ENCODE data around the gene POLA1. TPM values are rescaled to one million over a fixed set of nuclear protein-coding genes. Genes with fewer than 3 reads are reported as not detected.

POLA1 gene
- total and polyA plus RNA-seq, 2 of the 4 experiments (the other 2 are of a cell fraction) = 4.0 to 15.1 TPM

DNA sequence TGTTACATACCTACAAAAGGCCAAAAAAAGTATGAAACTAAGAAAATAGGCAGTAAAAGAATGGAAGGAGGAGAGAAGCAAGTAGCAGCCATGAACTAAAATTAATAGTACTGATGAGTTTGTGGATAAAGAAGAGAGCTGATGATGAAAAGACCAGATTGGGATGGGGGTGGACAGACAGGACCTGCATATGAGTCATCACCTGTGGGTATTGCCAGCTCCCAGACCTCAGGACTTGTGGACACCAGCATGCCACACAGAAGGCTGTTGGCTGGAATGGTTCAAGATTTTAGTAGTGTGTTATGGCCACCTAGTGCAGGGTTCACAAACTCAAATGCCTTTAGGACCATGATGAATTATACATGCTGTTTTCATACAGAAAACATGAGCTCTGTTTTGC lies 263.1 kb downstream of the POLA1 start:
- Histone ChIP-seq H2AK5ac (ENCODE audit: low read depth, low read length) (no peak overlapping the region), H2AK9ac (replicated peaks; ENCODE audit: low read depth, low read length, poor library complexity) (no peak overlapping the region), H3K4me1 (ENCODE audit: control insufficient read depth, insufficient read depth, low read length) (no peaks in the 10 kb centered on the region), H3K18ac (ENCODE audit: low read depth, low read length) (no peak overlapping the region), H3K14ac (replicated peaks; ENCODE audit: low read depth, low read length) (no peak overlapping the region), H4K91ac (ENCODE audit: insufficient read depth, low read depth, low read length) (no peak overlapping the region), H3K27me3 (ENCODE audit: control insufficient read depth, insufficient read depth, low read length) (no peaks in the 10 kb centered on the region), H3K4me3 (ENCODE audit: insufficient read depth, low read depth, low read length) (no peak overlapping the region), H3K9me3 (ENCODE audit: control insufficient read depth, insufficient read depth, low read length) (no peaks in the 10 kb centered on the region), H4K5ac (ENCODE audit: low read depth, low read length) (no peak overlapping the region), H2BK15ac (ENCODE audit: low read depth, low read length) (no peak overlapping the region), H3K9ac (ENCODE audit: low read depth, low read length) (no peak overlapping the region), H2BK5ac (ENCODE audit: low read depth, low read length, poor library complexity, severe bottlenecking) (no peak overlapping the region), H3K79me1 (ENCODE audit: low read depth in 1 of 2, low read length in 2 of 2) (no peaks in the 10 kb centered on the region), H2BK120ac (ENCODE audit: low read depth, low read length) (no peak overlapping the region), H3K4ac (ENCODE audit: low read depth, low read length) (no peak overlapping the region), H4K20me1 (ENCODE audit: insufficient read depth, low read length) (no peaks in the 10 kb centered on the region), H3K27ac (ENCODE audit: insufficient read depth, low read length) (no peak overlapping the region), H3K23ac (ENCODE audit: low read depth, low read length) (no peak overlapping the region), H4K8ac (ENCODE audit: low read depth in 2 of 2, low read length in 2 of 2) (no peak overlapping the region), H3K9me1 (ENCODE audit: insufficient read depth, low read length) (no peaks in the 10 kb centered on the region), H3K56ac (ENCODE audit: extremely low read depth, insufficient read depth, low read length) (no peak overlapping the region), H3K36me3 (ENCODE audit: control insufficient read depth, insufficient read depth, low read length) (no peaks in the 10 kb centered on the region), H3K4me2 (ENCODE audit: low read depth, low read length) (no peak overlapping the region), H2BK20ac (ENCODE audit: low read depth, low read length) (no peak overlapping the region), H2AFZ (replicated peaks; ENCODE audit: low read length, poor library complexity) (no peak overlapping the region)
- no peak for TF ChIP-seq POLR2A (IDR thresholded peaks at IDR 0.05; ENCODE audit: low read depth, low read length)
- no peak for TF ChIP-seq MAZ (IDR thresholded peaks at IDR 0.05; ENCODE audit: borderline replicate concordance, low read depth, low read length)
- no peak for TF ChIP-seq RCOR1 (IDR thresholded peaks at IDR 0.05; ENCODE audit: insufficient replicate concordance, low read length)
- 0 out of 2 replicates have a peak, but pooled peaks have one; percentile 8 for TF ChIP-seq FOS (IDR thresholded peaks at IDR 0.05; ENCODE audit: low read depth, low read length)
- TF ChIP-seq, protein P1, sequence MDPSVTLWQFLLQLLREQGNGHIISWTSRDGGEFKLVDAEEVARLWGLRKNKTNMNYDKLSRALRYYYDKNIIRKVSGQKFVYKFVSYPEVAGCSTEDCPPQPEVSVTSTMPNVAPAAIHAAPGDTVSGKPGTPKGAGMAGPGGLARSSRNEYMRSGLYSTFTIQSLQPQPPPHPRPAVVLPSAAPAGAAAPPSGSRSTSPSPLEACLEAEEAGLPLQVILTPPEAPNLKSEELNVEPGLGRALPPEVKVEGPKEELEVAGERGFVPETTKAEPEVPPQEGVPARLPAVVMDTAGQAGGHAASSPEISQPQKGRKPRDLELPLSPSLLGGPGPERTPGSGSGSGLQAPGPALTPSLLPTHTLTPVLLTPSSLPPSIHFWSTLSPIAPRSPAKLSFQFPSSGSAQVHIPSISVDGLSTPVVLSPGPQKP (IDR thresholded peaks at IDR 0.05; ENCODE audit: borderline replicate concordance, low read depth, low read length) = no peak
- peak; percentile 19 for DNase-seq
- in situ Hi-C loops (cut with MboI; ENCODE audit: low sequenced_read_pairs) = no loop called here
- dilution Hi-C loops (cut with HindIII; ENCODE audit: low sequenced_read_pairs, unreplicated experiment) = no loop called here
- intact Hi-C loops (cut with micrococcal nuclease) = no loop called here
- BruUV-seq (replicated peaks) = no TSS peak
- no peak for ATAC-seq (ENCODE audit: low read depth)
- POLR2A ChIA-PET (ENCODE audit: unreplicated experiment) = no interaction called here
- CTCF ChIA-PET = no interaction called here

Measured in IMR-90 (cell line).